CD1c-positive myeloid dendritic cell (primary cell): ENCODE data around the gene COL6A6.
"Not testable (repeated sequence)": the region's sequence is repeated elsewhere in the genome, so short reads cannot be mapped to it uniquely, and the experiment has no call there.

Source experiments
- DNase-seq: peaks from one replicate; pipeline ENCODE4 v3.0.0-alpha.2; 2016; ENCODE audit errors: extremely low spot score

Gene COL6A6

DNA sequence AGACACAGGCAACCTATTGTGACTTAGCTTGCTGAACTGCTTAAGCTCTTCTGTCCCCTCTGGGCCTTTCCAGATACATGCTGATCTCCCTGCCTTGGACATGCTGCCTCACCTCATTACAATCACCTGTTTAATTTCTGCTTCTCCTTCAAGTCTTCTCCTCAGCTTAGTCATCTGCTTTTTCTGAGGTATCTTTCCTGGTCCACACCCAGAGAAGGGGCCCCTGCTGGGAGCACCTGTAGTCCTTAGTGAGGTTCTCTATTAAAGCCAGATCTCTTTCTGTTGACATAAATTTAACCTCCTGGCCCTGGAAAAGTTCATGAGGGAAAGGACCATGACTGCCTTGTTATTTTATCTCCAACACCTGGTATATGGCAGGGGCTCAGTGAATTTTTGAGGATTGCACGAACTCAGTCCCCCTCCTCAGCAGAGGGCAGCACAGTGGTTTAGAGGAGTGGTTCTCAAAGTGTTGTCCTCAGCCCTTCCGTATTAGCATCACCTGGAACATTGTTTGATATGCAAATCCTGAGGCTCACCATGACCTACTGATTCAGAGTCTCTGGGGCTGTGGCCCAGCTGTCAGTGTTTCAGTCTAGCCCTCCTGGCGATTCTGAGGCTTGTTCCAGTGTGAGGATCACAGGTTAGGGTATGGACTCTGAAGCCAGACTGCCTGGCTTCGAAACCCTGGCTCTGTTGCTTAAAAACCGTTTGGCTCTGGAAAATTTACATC lies 12.7 kb downstream of the COL6A6 start:
- DNase-seq: no peak

DNA sequence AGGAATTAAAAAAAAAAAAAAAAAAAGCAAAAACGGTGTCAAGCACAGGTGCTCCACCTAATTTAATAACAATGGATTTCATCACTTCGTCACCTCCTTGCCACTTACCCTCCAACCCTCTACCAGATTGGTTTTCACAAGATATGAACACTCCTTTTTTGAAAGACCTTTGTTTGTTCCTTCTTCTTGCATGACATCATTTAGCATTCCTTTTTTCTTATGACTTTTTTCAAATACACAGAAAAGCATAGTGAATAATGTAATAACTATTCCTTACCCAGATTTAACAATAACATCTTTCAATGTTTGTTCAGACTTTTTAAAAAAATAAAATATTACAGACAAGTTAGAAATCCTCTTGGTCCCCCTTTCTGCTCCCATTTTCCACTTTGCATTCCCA lies 16.3 kb downstream of the COL6A6 start:
- DNase-seq: no peak

GRCh38 chr3:130537673-130538304 lies 20.8 kb downstream of the COL6A6 start:
- DNase-seq: no peak

DNA sequence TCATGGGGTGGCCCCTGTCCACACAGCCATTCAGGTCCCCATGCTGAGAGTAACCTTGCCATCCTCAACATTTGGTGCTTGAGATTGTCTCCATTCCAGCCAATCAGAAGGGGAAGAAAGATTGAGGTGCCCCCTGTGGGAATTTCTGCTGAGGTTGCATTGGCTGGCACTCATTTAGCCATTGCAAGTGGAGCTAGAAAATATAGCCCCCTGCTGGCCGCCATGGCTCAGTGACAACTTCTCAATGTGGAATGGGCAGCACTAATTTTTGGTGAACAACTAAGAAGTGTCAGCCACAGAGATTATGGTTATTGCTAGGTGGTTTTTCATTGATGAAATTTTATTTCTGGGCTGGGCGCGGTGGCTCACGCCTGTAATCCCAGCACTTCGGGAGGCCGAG lies 22.0 kb downstream of the COL6A6 start:
- peak; percentile 30 for DNase-seq

DNA sequence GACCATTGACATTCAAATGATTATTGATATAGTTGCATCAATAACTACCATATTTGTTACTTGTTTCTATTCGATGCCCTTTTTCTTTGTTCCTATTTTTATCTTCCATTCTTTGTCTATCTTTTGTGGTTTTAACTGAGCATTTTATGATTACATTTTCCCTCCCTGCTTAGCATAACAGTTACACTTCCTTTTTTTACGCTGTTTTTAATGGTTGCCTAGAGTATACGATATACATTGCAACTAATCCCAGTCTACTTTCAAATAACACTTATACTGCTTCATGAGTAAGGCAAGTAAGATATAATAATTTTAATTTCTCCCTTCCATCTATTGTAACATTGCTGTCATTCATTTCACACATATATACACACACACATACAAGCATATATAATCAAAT lies 26.3 kb downstream of the COL6A6 start:
- no peak for DNase-seq

- DNase-seq: no peak
These were observed 30.1 kb downstream of the COL6A6 start for GRCh38 chr3:130546920-130547679.

GRCh38 chr3:130547680-130548065 lies 30.7 kb downstream of the COL6A6 start:
- not testable (repeated sequence) for DNase-seq

GRCh38 chr3:130548356-130548755 lies 31.4 kb downstream of the COL6A6 start:
- DNase-seq: no peak

GRCh38 chr3:130557336-130558035 lies 40.5 kb downstream of the COL6A6 start:
- no peak for DNase-seq

- no peak for DNase-seq
These were observed 41.4 kb downstream of the COL6A6 start for GRCh38 chr3:130558366-130558765.

- DNase-seq: no peak
These were observed 48.2 kb downstream of the COL6A6 start for GRCh38 chr3:130565224-130565623.
